ENCODE measurements around the gene ABHD1. TPM values are rescaled to one million over a fixed set of nuclear protein-coding genes. Genes with fewer than 3 reads are reported as not detected.

Gene ABHD1
- 0.19 and 0.38 TPM in 2 replicates for total RNA-seq (2014; rRNA removed; shearing (Covaris generic))
- 0.55 and 0.66 TPM in 2 replicates for polyA plus RNA-seq (2016; fragmentation: Nextera tagmentation; extraction: Ambion mirVana)
- long read RNA-seq, partial matches to known transcripts = 0 of 1 reads
- long read RNA-seq, other reads (novel, unspliced or antisense) = 1 of 1 reads

DNA sequence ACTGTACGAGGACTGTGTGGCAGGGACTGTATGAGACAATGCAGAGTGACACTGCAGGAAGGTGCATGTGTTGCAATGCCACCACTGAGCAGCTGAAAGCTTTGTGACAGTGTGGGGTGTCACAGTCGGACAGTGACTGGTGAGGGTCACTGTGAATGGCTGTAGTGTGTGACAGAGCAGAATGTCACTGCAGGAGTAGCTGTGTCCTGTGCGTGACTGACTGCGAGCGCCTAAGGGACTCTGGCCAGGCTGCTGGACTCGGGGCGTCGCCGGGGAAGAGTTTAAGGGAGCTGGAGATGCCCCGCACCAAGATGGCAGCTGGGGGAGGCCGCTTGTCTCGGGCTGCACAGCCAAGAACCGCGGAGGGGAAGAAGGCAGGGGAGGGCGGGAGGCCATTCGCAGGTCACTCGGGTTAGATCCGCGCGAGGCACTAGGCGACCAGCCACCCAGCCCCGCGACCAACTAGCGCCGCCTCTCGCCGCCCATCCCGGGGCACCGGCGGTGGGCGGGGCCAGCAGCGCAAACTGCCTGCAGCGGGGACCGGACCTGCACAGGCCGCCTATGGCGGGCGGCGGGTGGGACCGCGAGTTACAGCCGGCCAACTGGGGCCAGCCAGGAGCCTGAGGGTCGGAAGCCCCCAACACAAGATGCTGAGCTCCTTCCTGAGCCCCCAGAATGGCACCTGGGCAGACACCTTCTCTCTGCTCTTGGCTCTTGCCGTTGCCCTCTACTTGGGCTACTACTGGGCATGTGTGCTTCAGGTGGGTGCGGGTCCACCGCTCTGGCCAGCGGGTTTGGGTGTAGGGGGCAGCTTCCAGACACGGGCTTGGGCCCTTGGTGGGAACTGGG is at the start of gene ABHD1:
ABHD1 (plus strand) TSS at position 514 of the 849 bp plus-strand sequence; CDS start at position 648, 134 bp downstream.
- H3F3A ChIP-seq (replicated peaks; ENCODE audit: low read depth) = peaks cover 3% of the 10 kb centered on the region; the same call in 1 of the 2 replicates
- peak within 1 kb of the TSS; percentile 85 for H3K4me3 Mint-ChIP-seq
- H3K27ac Mint-ChIP-seq = no peak within 1 kb of the TSS
- peaks cover 14% of the 10 kb centered on the region for H3K4me1 ChIP-seq (ENCODE audit: insufficient read depth)
- H3K36me3 Mint-ChIP-seq (ENCODE audit: low read depth) = no peaks in the 10 kb centered on the region; the same call in 2 of the 3 replicates
- DNase-seq (ENCODE audit: low spot score) (peak; percentile 69), ATAC-seq (peak; percentile 90)
- peak within 1 kb of the TSS; percentile 70 for H3K4me3 ChIP-seq
- no peaks in the 10 kb centered on the region for H3K79me2 ChIP-seq (replicated peaks; ENCODE audit: insufficient read depth)
- H3K36me3 ChIP-seq (ENCODE audit: insufficient read depth) = no peaks in the 10 kb centered on the region
- peak within 1 kb of the TSS; percentile 98 for H2AFZ ChIP-seq
- H3K27me3 Mint-ChIP-seq (ENCODE audit: insufficient read depth, low read depth, poor library complexity) = peaks cover 45% of the 10 kb centered on the region
- no peak within 1 kb of the TSS for H3K27ac ChIP-seq (ENCODE audit: low read depth)
- peaks cover 56% of the 10 kb centered on the region for H3K27me3 ChIP-seq (ENCODE audit: insufficient read depth)
- no peaks in the 10 kb centered on the region for H3K9me2 ChIP-seq (ENCODE audit: insufficient read depth)
- H3K4me1 Mint-ChIP-seq = peaks cover 16% of the 10 kb centered on the region
- H3K4me2 ChIP-seq = peak within 1 kb of the TSS; percentile 90
- no peaks in the 10 kb centered on the region for H4K20me1 ChIP-seq (replicated peaks; ENCODE audit: insufficient read depth)
- TF ChIP-seq CREB1 (CRISPR knock-in tag; IDR thresholded peaks at IDR 0.05; ENCODE audit: low read depth) = no peak
- TF ChIP-seq CTCF (conservative IDR thresholded peaks at IDR 0.05; ENCODE audit: low read depth in 2 of 2) = peak in 1 of 2 experiments; percentile 21; a peak in 1 of 4 replicates
- peak; percentile 84 for TF ChIP-seq POLR2AphosphoS5 (IDR thresholded peaks at IDR 0.05; ENCODE audit: low read depth)
- no peaks in the 10 kb centered on the region for H3K9me3 Mint-ChIP-seq

DNA sequence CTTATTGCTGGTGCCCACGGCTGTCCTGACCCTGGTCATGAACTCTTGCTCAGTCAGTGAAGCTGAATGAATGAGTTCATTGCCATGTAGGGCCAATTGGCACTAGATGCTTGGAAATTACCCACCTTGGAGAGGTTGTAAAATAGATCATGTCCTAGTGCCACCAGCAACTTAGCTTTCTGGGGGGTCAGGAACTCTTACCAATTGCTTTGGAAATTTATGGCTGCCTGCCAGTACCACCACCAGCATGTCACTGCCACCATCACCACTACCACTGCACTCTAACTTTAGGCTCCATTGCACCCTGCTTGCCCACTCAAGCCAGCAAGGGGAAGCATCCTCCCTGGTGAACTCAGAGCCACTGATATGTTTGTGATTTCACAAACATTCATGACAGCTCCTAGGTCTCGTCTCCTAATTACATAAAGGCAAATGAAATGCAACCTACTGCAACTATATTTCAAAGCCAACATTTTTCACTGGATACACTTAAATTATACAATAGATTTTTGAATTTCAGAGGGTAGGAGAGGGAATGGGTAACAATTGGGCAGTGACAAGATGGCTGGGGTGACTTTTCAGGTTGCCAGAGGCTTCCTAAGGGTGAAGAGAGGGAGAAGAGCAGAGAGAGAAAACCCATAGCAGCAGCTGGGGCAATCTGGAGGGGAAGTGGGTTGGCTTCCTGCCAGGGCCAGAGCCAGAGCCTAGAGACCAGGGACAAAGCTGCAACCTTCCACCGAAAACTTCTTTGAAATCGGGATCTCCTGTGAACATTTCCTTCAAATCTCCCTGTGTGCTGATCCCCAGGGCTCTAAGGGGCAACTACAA is 48.7 kb upstream of the ABHD1 start:
- Histone ChIP-seq H3K36me3 (ENCODE audit: insufficient read depth) (no peaks in the 10 kb centered on the region), H3K4me3 (no peak overlapping the region), H2AFZ (no peak overlapping the region), H3K4me2 (no peak overlapping the region), H3K9me2 (ENCODE audit: insufficient read depth) (no peaks in the 10 kb centered on the region), H3K27ac (ENCODE audit: low read depth) (no peak overlapping the region), H3K27me3 (ENCODE audit: insufficient read depth) (no peaks in the 10 kb centered on the region), H3F3A (replicated peaks; ENCODE audit: low read depth) (peaks cover 7% of the 10 kb centered on the region; the same call in 1 of the 2 replicates), H4K20me1 (replicated peaks; ENCODE audit: insufficient read depth) (peaks cover 7% of the 10 kb centered on the region), H3K4me1 (ENCODE audit: insufficient read depth) (peaks cover 18% of the 10 kb centered on the region), H3K79me2 (replicated peaks; ENCODE audit: insufficient read depth) (peaks cover 14% of the 10 kb centered on the region)
- peaks cover 20% of the 10 kb centered on the region for H3K4me1 Mint-ChIP-seq
- no peak overlapping the region for H3K4me3 Mint-ChIP-seq
- no peaks in the 10 kb centered on the region; the same call in 2 of the 3 replicates for H3K9me3 Mint-ChIP-seq
- DNase-seq (ENCODE audit: low spot score) (no peak), ATAC-seq (no peak)
- peaks cover 7% of the 10 kb centered on the region for H3K36me3 Mint-ChIP-seq (ENCODE audit: low read depth)
- no peak overlapping the region for H3K27ac Mint-ChIP-seq
- peaks cover 18% of the 10 kb centered on the region for H3K27me3 Mint-ChIP-seq (ENCODE audit: insufficient read depth, low read depth, poor library complexity)
- TF ChIP-seq ZNF114 (CRISPR knock-in tag; IDR thresholded peaks at IDR 0.05) (no peak), EZH2 (IDR thresholded peaks at IDR 0.05; ENCODE audit: low read depth, unreplicated experiment) (no peak)
- TF ChIP-seq, protein P1, sequence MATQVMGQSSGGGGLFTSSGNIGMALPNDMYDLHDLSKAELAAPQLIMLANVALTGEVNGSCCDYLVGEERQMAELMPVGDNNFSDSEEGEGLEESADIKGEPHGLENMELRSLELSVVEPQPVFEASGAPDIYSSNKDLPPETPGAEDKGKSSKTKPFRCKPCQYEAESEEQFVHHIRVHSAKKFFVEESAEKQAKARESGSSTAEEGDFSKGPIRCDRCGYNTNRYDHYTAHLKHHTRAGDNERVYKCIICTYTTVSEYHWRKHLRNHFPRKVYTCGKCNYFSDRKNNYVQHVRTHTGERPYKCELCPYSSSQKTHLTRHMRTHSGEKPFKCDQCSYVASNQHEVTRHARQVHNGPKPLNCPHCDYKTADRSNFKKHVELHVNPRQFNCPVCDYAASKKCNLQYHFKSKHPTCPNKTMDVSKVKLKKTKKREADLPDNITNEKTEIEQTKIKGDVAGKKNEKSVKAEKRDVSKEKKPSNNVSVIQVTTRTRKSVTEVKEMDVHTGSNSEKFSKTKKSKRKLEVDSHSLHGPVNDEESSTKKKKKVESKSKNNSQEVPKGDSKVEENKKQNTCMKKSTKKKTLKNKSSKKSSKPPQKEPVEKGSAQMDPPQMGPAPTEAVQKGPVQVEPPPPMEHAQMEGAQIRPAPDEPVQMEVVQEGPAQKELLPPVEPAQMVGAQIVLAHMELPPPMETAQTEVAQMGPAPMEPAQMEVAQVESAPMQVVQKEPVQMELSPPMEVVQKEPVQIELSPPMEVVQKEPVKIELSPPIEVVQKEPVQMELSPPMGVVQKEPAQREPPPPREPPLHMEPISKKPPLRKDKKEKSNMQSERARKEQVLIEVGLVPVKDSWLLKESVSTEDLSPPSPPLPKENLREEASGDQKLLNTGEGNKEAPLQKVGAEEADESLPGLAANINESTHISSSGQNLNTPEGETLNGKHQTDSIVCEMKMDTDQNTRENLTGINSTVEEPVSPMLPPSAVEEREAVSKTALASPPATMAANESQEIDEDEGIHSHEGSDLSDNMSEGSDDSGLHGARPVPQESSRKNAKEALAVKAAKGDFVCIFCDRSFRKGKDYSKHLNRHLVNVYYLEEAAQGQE (IDR thresholded peaks at IDR 0.05; ENCODE audit: unreplicated experiment) = no peak

All from GM23338 (cell line).